NT2/D1 (cell line): ENCODE results near the gene TOMM6.

Experiments used
- SUZ12 ChIP-seq: IDR thresholded peaks from 2 replicates; pipeline ENCODE4 v1.6.1; 2011; ENCODE audit not compliant: insufficient read length, insufficient read depth; ENCODE audit errors: extremely low read depth
- YY1 ChIP-seq: IDR thresholded peaks from 2 replicates; pipeline ENCODE4 v1.6.1; 2011; ENCODE audit not compliant: insufficient read length, insufficient read depth
- ZNF274 ChIP-seq: IDR thresholded peaks from 2 replicates; pipeline ENCODE4 v1.6.1; 2011; ENCODE audit warnings: mild to moderate bottlenecking, low read depth, low read length

DNA sequence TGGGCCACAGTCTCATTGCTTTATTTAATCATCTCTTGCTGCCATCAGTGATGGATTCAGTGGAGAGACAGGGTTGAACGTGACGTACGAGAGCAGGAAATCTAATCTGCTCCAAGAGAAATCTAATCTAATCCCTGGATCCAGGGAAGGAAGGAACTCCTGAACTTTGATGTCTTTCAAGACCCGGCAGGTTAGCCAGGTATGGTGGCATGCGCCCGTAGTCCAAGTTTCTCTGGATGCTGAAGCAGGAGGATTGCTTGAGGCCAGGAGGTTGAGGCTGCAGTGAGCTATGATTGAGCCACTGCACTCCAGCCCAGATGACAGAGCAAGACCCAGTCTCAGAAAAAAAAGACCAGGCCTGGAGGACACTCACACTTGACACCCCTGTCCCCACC is 28.9 kb upstream of the TOMM6 start:
- TF ChIP-seq YY1: no peak
- TF ChIP-seq ZNF274: no peak
- TF ChIP-seq SUZ12: no peak
